HEK293T (cell line): ENCODE data around the gene P2RX3.

Source experiments
- ARNT ChIP-seq: fragments of 450-650 bp; IDR thresholded peaks from 2 replicates; pipeline ENCODE4 v1.6.1; 2017; ENCODE audit warnings: mild to moderate bottlenecking
- FOXA1 ChIP-seq: fragments of 450-650 bp; IDR thresholded peaks from 2 replicates; pipeline ENCODE4 v1.6.1; 2016; ENCODE audit warnings: mild to moderate bottlenecking
- FOXK2 ChIP-seq: fragments of 450-650 bp; IDR thresholded peaks from 2 replicates; pipeline ENCODE4 v1.6.1; 2016; ENCODE audit warnings: mild to moderate bottlenecking
- FOXM1 ChIP-seq: fragments of 450-650 bp; IDR thresholded peaks from 2 replicates; pipeline ENCODE4 v1.6.1; 2017; ENCODE audit warnings: mild to moderate bottlenecking, borderline replicate concordance
- HDGF ChIP-seq: fragments of 450-650 bp; IDR thresholded peaks from 2 replicates; pipeline ENCODE4 v1.6.1; 2017; ENCODE audit warnings: antibody characterized with exemption, borderline replicate concordance
- L3MBTL2 ChIP-seq: fragments of 450-650 bp; conservative IDR thresholded peaks from 2 replicates; pipeline ENCODE4 v1.6.1; 2016; ENCODE audit warnings: mild to moderate bottlenecking
- LEF1 ChIP-seq: fragments of 450-650 bp; IDR thresholded peaks from 2 replicates; pipeline ENCODE4 v1.6.1; 2017; ENCODE audit warnings: mild to moderate bottlenecking, borderline replicate concordance
- NFRKB ChIP-seq: fragments of 450-650 bp; IDR thresholded peaks from 2 replicates; pipeline ENCODE4 v1.6.1; 2016; ENCODE audit warnings: mild to moderate bottlenecking, moderate library complexity
- PKNOX1 ChIP-seq: fragments of 450-650 bp; IDR thresholded peaks from 2 replicates; pipeline ENCODE4 v1.6.1; 2016
- SP1 ChIP-seq: fragments of 450-650 bp; IDR thresholded peaks from 2 replicates; pipeline ENCODE4 v1.6.1; 2017
- SUZ12 ChIP-seq: fragments of 450-650 bp; IDR thresholded peaks from 2 replicates; pipeline ENCODE4 v1.6.1; 2016; ENCODE audit warnings: mild to moderate bottlenecking
- TARDBP ChIP-seq: fragments of 450-650 bp; IDR thresholded peaks from 2 replicates; pipeline ENCODE4 v1.6.1; 2016
- ZNF384 ChIP-seq: fragments of 450-650 bp; IDR thresholded peaks from 2 replicates; pipeline ENCODE4 v1.6.1; 2016

- no peak for TF ChIP-seq FOXK2
- no peak for TF ChIP-seq L3MBTL2
- no peak for TF ChIP-seq HDGF
- no peak for TF ChIP-seq LEF1
- TF ChIP-seq TARDBP = no peak
- no peak for TF ChIP-seq SUZ12
- no peak for TF ChIP-seq FOXM1
- no peak for TF ChIP-seq NFRKB
- no peak for TF ChIP-seq ARNT
- no peak for TF ChIP-seq PKNOX1
- no peak for TF ChIP-seq FOXA1
- no peak for TF ChIP-seq SP1
- no peak for TF ChIP-seq ZNF384
Observed at GRCh38 chr11:57331720-57332119, 6.4 kb upstream of the P2RX3 start.
